Measurements from ENCODE around the gene TRIM72.
"Not testable (repeated sequence)": the region's sequence is repeated elsewhere in the genome, so short reads cannot be mapped to it uniquely, and the experiment has no call there.

The TRIM72 gene

GRCh38 chr16:31199430-31200041 lies 14.4 kb upstream of the TRIM72 start:
- Mint-ChIP-seq H3K27me3 (ENCODE audit: low read depth, poor library complexity) (peaks cover 60% of the 10 kb centered on the region), H3K9me3 (no peaks in the 10 kb centered on the region), H3K4me1 (peaks cover 10% of the 10 kb centered on the region), H3K36me3 (ENCODE audit: low read depth) (peaks cover 44% of the 10 kb centered on the region), H3K4me3 (no peak overlapping the region), H3K27ac (peak overlapping the region; percentile 11)
- no peak for DNase-seq
- TF ChIP-seq CTCF (IDR thresholded peaks at IDR 0.05), result no peak

GRCh38 chr16:31200111-31200510 lies 13.8 kb upstream of the TRIM72 start:
- H3K27ac Mint-ChIP-seq, H3K4me1 Mint-ChIP-seq, H3K4me3 Mint-ChIP-seq, H3K9me3 Mint-ChIP-seq, DNase-seq: not testable (repeated sequence)
- Mint-ChIP-seq H3K27me3 (ENCODE audit: low read depth, poor library complexity) (peaks cover 65% of the 10 kb centered on the region), H3K36me3 (ENCODE audit: low read depth) (peaks cover 38% of the 10 kb centered on the region)

GRCh38 chr16:31200821-31201568 lies 12.9 kb upstream of the TRIM72 start:
- peaks cover 31% of the 10 kb centered on the region for H3K36me3 Mint-ChIP-seq (ENCODE audit: low read depth)
- no peak for DNase-seq

GRCh38 chr16:31201582-31202413 lies 12.1 kb upstream of the TRIM72 start:
- Mint-ChIP-seq H3K27ac (no peak overlapping the region), H3K27me3 (ENCODE audit: low read depth, poor library complexity) (peaks cover 82% of the 10 kb centered on the region), H3K4me1 (peaks cover 10% of the 10 kb centered on the region), H3K36me3 (ENCODE audit: low read depth) (peaks cover 26% of the 10 kb centered on the region), H3K9me3 (no peaks in the 10 kb centered on the region), H3K4me3 (peak overlapping the region; percentile 75)
- DNase-seq, result peak; percentile 32
- TF ChIP-seq CTCF (IDR thresholded peaks at IDR 0.05), result no peak

More at GRCh38 chr16:31200821-31201568, 12.9 kb upstream of the TRIM72 start:
- peak overlapping the region; percentile 75 for H3K4me3 Mint-ChIP-seq
- H3K9me3 Mint-ChIP-seq, result no peaks in the 10 kb centered on the region
- TF ChIP-seq CTCF (IDR thresholded peaks at IDR 0.05), result no peak
- peaks cover 74% of the 10 kb centered on the region for H3K27me3 Mint-ChIP-seq (ENCODE audit: low read depth, poor library complexity)
- H3K27ac Mint-ChIP-seq, result no peak overlapping the region
- H3K4me1 Mint-ChIP-seq, result peaks cover 10% of the 10 kb centered on the region

GRCh38 chr16:31202414-31203375 lies 11.2 kb upstream of the TRIM72 start, which contains the start of gene PYCARD:
Gene PYCARD, minus strand, starts transcription at chr16:31202760. Its CDS starts 70 bp downstream, at chr16:31202690.
- DNase-seq, result peak; percentile 63
- Mint-ChIP-seq H3K27ac (no peak within 1 kb of the TSS), H3K4me1 (peaks cover 10% of the 10 kb centered on the region), H3K36me3 (ENCODE audit: low read depth) (peaks cover 22% of the 10 kb centered on the region), H3K27me3 (ENCODE audit: low read depth, poor library complexity) (peaks cover 91% of the 10 kb centered on the region), H3K9me3 (no peaks in the 10 kb centered on the region), H3K4me3 (peak within 1 kb of the TSS; percentile 75)
- TF ChIP-seq CTCF (IDR thresholded peaks at IDR 0.05), result no peak
